ENCODE results near the gene FOXN4.

FOXN4 gene

GRCh38 chr12:109307051-109307450 is 2.0 kb downstream of the FOXN4 start:
- in situ Hi-C loops (cut with MboI; ENCODE audit: low pct_unique_long_range_greater_than_20kb, low sequenced_read_pairs, unreplicated experiment), result no loop called here
- TF ChIP-seq CTCF (IDR thresholded peaks at IDR 0.05; ENCODE audit: extremely low read depth, insufficient read depth, missing control alignments), result no peak
- DNase-seq (ENCODE audit: low spot score), result peak; percentile 7

- in situ Hi-C loops (cut with MboI; ENCODE audit: low pct_unique_long_range_greater_than_20kb, low sequenced_read_pairs, unreplicated experiment), result no loop called here
- peak; percentile 3 for DNase-seq (ENCODE audit: low spot score)
- TF ChIP-seq CTCF (IDR thresholded peaks at IDR 0.05; ENCODE audit: extremely low read depth, insufficient read depth, missing control alignments), result no peak
Observed at GRCh38 chr12:109305547-109305946, 3.5 kb downstream of the FOXN4 start.

GRCh38 chr12:109304485-109304884 is 4.6 kb downstream of the FOXN4 start:
- DNase-seq (ENCODE audit: low spot score), result peak; percentile 4
- in situ Hi-C loops (cut with MboI; ENCODE audit: low pct_unique_long_range_greater_than_20kb, low sequenced_read_pairs, unreplicated experiment), result no loop called here
- TF ChIP-seq CTCF (IDR thresholded peaks at IDR 0.05; ENCODE audit: extremely low read depth, insufficient read depth, missing control alignments), result no peak

GRCh38 chr12:109302770-109303169 is 6.3 kb downstream of the FOXN4 start:
- TF ChIP-seq CTCF (IDR thresholded peaks at IDR 0.05; ENCODE audit: extremely low read depth, insufficient read depth, missing control alignments), result no peak
- no peak for DNase-seq (ENCODE audit: low spot score)
- in situ Hi-C loops (cut with MboI; ENCODE audit: low pct_unique_long_range_greater_than_20kb, low sequenced_read_pairs, unreplicated experiment), result no loop called here

- in situ Hi-C loops (cut with MboI; ENCODE audit: low pct_unique_long_range_greater_than_20kb, low sequenced_read_pairs, unreplicated experiment), result no loop called here
- no peak for TF ChIP-seq CTCF (IDR thresholded peaks at IDR 0.05; ENCODE audit: extremely low read depth, insufficient read depth, missing control alignments)
- DNase-seq (ENCODE audit: low spot score), result no peak
Observed at GRCh38 chr12:109302358-109302757, 6.7 kb downstream of the FOXN4 start.

- no peak for DNase-seq (ENCODE audit: low spot score)
- in situ Hi-C loops (cut with MboI; ENCODE audit: low pct_unique_long_range_greater_than_20kb, low sequenced_read_pairs, unreplicated experiment), result no loop called here
- TF ChIP-seq CTCF (IDR thresholded peaks at IDR 0.05; ENCODE audit: extremely low read depth, insufficient read depth, missing control alignments), result no peak
Observed at GRCh38 chr12:109301643-109302168, 7.4 kb downstream of the FOXN4 start.

- DNase-seq (ENCODE audit: low spot score), result no peak
- in situ Hi-C loops (cut with MboI; ENCODE audit: low pct_unique_long_range_greater_than_20kb, low sequenced_read_pairs, unreplicated experiment), result no loop called here
- no peak for TF ChIP-seq CTCF (IDR thresholded peaks at IDR 0.05; ENCODE audit: extremely low read depth, insufficient read depth, missing control alignments)
Observed at GRCh38 chr12:109299849-109300248, 9.2 kb downstream of the FOXN4 start.
